Measurements from ENCODE around the gene CCKAR. TPM values are rescaled to one million over a fixed set of nuclear protein-coding genes. Genes with fewer than 3 reads are reported as not detected.

Gene CCKAR
- total and polyA plus RNA-seq, 2 of the 8 experiments (the other 6 are each of a cell fraction or from before 2014, with no cell fraction given) = not detected

GRCh38 chr4:26522478-26522877, 32.2 kb upstream of the CCKAR start:
- H3K4ac ChIP-seq (replicated peaks; ENCODE audit: insufficient read length, low read depth, low read length) = no peak overlapping the region
- CTCF ChIA-PET (ENCODE audit: partially characterized antibody) = interaction anchor here (0.6 to 1.1 kb wide), 2 partner anchors 11 to 481 kb away, joined by 3 read pairs; no protein-coding TSS in a partner anchor

More at GRCh38 chr4:26522478-26522877, 32.2 kb upstream of the CCKAR start:
- H4K8ac ChIP-seq (ENCODE audit: extremely low read depth, insufficient read depth, low read length) = no peak overlapping the region
- no peak overlapping the region for H4K5ac ChIP-seq (ENCODE audit: insufficient read length, low read depth, low read length)
- no peak overlapping the region for H3K4me3 ChIP-seq (ENCODE audit: extremely low read depth in 1 of 4, insufficient read depth in 2 of 4, low read depth in 3 of 4, low read length in 4 of 4)
- FAIRE-seq = no peak
- no peak overlapping the region for H2AK5ac ChIP-seq (ENCODE audit: low read depth, low read length)
- H3K23me2 ChIP-seq (ENCODE audit: low read depth, low read length) = no peaks in the 10 kb centered on the region; the same call in 1 of the 2 replicates
- H3K56ac ChIP-seq (replicated peaks; ENCODE audit: insufficient read length, low read depth, low read length) = no peak overlapping the region
- no peak overlapping the region for H3K4me2 ChIP-seq (ENCODE audit: insufficient read depth in 1 of 2, low read depth in 2 of 2, low read length in 2 of 2)
- H3K36me3 ChIP-seq (ENCODE audit: control insufficient read depth in 2 of 4, insufficient read depth in 4 of 4, low read length in 3 of 4) = no peaks in the 10 kb centered on the region
- no peaks in the 10 kb centered on the region for H3K4me1 ChIP-seq (replicated peaks in 1 of 4; ENCODE audit: control insufficient read depth in 3 of 4, insufficient read depth in 4 of 4, low read length in 3 of 4)
- H2BK12ac ChIP-seq (ENCODE audit: low read depth, low read length) = no peak overlapping the region
- H3K27me3 ChIP-seq (replicated peaks in 1 of 4; ENCODE audit: control insufficient read depth in 3 of 4, extremely low read depth in 1 of 4, insufficient read depth in 3 of 4, low read length in 3 of 4) = no peaks in the 10 kb centered on the region
- no peak overlapping the region for H2BK120ac ChIP-seq (replicated peaks; ENCODE audit: low read depth, low read length)
- H2BK15ac ChIP-seq (ENCODE audit: low read length) = no peak overlapping the region
- no peak for DNase-seq (ENCODE audit: low read depth in 1 of 2, low spot score in 2 of 2)
- no peak overlapping the region for H2BK20ac ChIP-seq (ENCODE audit: low read length)
- TF ChIP-seq SIX5 (IDR thresholded peaks at IDR 0.05; ENCODE audit: low read depth, low read length) = no peak
- no peak for TF ChIP-seq HDAC2 (IDR thresholded peaks at IDR 0.05; ENCODE audit: borderline replicate concordance in 1 of 2, low read depth in 2 of 2, low read length in 2 of 2)
- no peak for TF ChIP-seq GABPA (IDR thresholded peaks at IDR 0.05; ENCODE audit: borderline replicate concordance, insufficient read depth, low read length)
- TF ChIP-seq MAX (IDR thresholded peaks at IDR 0.05) = no peak
- TF ChIP-seq TBP (IDR thresholded peaks at IDR 0.05; ENCODE audit: low read depth, low read length) = no peak
- TF ChIP-seq EZH2 (IDR thresholded peaks at IDR 0.05; ENCODE audit: low read depth, low read length, severe bottlenecking) = no peak
- TF ChIP-seq SP4 (IDR thresholded peaks at IDR 0.05; ENCODE audit: low read length) = no peak
- no peaks in the 10 kb centered on the region for H3K79me1 ChIP-seq (ENCODE audit: low read depth, low read length)
- 91% methylated on average over 3 of the region's 3 CpGs; no CpG with 5 or more reads in 1 of the 2 experiments for WGBS, 2 experiments (ENCODE audit: extremely low coverage in 1 of 2, insufficient coverage in 1 of 2, insufficient read length in 1 of 2, insufficient replicate concordance in 2 of 2, low coverage in 1 of 2, low lambda C conversion rate in 2 of 2, missing lambda C conversion rate in 1 of 2)
- H3K27ac ChIP-seq (ENCODE audit: low read depth, low read length) = no peak overlapping the region
- H2BK5ac ChIP-seq (ENCODE audit: low read depth, low read length) = no peak overlapping the region
- H3K14ac ChIP-seq (ENCODE audit: insufficient read length) = no peak overlapping the region
- no peak overlapping the region for H4K91ac ChIP-seq (replicated peaks; ENCODE audit: insufficient read length, low read length)
- POLR2A ChIA-PET (ENCODE audit: partially characterized antibody) = no interaction called here
- H3K18ac ChIP-seq (ENCODE audit: extremely low read depth, low read length) = no peak overlapping the region
- H4K20me1 ChIP-seq (replicated peaks in 1 of 2; ENCODE audit: control insufficient read depth in 1 of 2, insufficient read depth in 2 of 2, low read length in 2 of 2) = no peaks in the 10 kb centered on the region
- H3K79me2 ChIP-seq (ENCODE audit: control insufficient read depth in 1 of 2, insufficient read depth in 2 of 2, low read length in 2 of 2) = no peaks in the 10 kb centered on the region
- no peak overlapping the region for H3K9ac ChIP-seq (replicated peaks in 1 of 4; ENCODE audit: extremely low read depth in 1 of 4, low read depth in 3 of 4, low read length in 3 of 4)
- H3K23ac ChIP-seq (ENCODE audit: insufficient read length) = no peak overlapping the region
- no peaks in the 10 kb centered on the region for H3K9me3 ChIP-seq (ENCODE audit: insufficient read depth in 2 of 2, low read depth in 1 of 2, low read length in 1 of 2)
- no peak overlapping the region for H2AFZ ChIP-seq (ENCODE audit: low read length)
